ENCODE data around the gene CDK11B. TPM values are rescaled to one million over a fixed set of nuclear protein-coding genes. Genes with fewer than 3 reads are reported as not detected.

The CDK11B gene
- total RNA-seq, 1 experiment from 2014 or later, result 38.6 TPM

DNA sequence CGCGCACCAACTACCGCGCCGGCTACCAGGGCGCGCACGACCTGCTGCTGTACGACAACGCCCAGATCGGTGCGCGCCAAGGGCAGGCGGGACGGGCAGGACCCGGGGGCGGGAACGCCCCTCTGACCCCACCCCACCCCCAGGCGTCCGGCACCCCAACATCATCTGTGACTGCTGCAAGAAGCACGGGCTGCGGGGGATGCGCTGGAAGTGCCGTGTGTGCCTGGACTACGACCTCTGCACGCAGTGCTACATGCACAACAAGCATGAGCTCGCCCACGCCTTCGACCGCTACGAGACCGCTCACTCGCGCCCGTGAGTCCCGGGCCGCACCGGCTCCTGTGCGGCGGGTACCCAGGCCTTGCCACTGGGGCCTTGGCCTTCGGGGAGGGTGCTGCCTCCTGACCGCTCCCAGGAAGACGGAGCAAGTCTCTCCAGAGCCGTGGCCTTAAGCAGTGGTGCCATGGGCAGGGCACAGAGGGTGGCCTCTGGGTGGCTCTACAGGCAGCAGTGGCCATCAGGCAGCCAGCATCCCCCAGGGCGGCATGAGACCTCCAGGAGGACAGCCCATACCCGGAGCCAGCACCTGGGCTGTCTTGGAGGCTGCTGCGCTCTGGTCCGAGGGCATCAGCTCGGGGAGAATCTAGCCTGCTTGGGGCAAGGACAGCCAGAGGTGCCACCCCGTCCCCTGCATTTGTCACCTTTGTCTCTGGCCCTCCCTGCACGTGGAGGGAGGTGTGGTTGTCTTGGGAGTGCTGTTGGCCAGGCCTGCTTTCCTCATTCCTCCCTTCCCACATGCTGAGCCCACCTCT, 35.0 kb downstream of the CDK11B start:
- no TSS peak for BruUV-seq (replicated peaks)
- no peaks in the 10 kb centered on the region for H3K9me2 ChIP-seq (replicated peaks; ENCODE audit: low read length)
- no peak overlapping the region for H3K4me3 ChIP-seq (ENCODE audit: low read length)
- H4K20me1 ChIP-seq (ENCODE audit: low read length), result peaks cover 4% of the 10 kb centered on the region; the same call in 1 of the 2 replicates
- no peak overlapping the region for H3K9ac ChIP-seq (ENCODE audit: low read length)
- intact Hi-C loops (cut with micrococcal nuclease), result no loop called here
- DNase-seq (no peak), ATAC-seq (no peak)
- POLR2A ChIA-PET (ENCODE audit: unreplicated experiment), result no interaction called here
- H2AFZ ChIP-seq (ENCODE audit: low read length), result no peak overlapping the region
- H3K36me3 ChIP-seq (ENCODE audit: low read depth, low read length), result no peaks in the 10 kb centered on the region
- CTCF ChIA-PET, result no interaction called here
- TF ChIP-seq CTCF (conservative IDR thresholded peaks at IDR 0.05; ENCODE audit: low read depth, low read length) (no peak), EZH2phosphoT487 (IDR thresholded peaks at IDR 0.05; ENCODE audit: borderline replicate concordance, low read length) (no peak), EZH2 (IDR thresholded peaks at IDR 0.05; ENCODE audit: low read length, unreplicated experiment) (no peak)
- H3F3A ChIP-seq (ENCODE audit: low read length, unreplicated experiment), result no peaks in the 10 kb centered on the region
- H3K4me1 ChIP-seq (ENCODE audit: insufficient read depth, low read length), result no peaks in the 10 kb centered on the region
- no peaks in the 10 kb centered on the region for H3K27me3 ChIP-seq (ENCODE audit: low read length)
- H3K27ac ChIP-seq (ENCODE audit: low read length), result no peak overlapping the region
- no peak overlapping the region for H3K4me2 ChIP-seq (ENCODE audit: low read length)
- H3K79me2 ChIP-seq (ENCODE audit: low read length), result no peaks in the 10 kb centered on the region
- H3K9me3 ChIP-seq (ENCODE audit: low read length), result no peaks in the 10 kb centered on the region

DNA sequence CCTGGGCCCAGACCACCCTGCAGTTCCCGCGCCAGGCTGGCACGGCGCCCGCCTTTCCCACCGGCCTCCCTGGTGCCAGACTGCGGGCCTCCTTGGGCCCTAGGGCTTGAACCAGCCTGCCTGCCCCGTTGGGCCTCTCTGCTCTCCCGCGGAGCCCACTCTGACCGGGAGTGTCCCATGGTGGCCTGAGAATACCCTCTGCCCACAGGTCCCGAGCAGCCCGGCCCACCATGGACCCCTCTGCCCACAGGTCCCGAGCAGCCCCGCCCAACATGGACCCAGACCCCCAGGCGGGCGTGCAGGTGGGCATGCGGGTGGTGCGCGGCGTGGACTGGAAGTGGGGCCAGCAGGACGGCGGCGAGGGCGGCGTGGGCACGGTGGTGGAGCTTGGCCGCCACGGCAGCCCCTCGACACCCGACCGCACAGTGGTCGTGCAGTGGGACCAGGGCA, 35.6 kb downstream of the CDK11B start:
- Histone ChIP-seq H3K9ac (ENCODE audit: low read length) (no peak overlapping the region), H2AFZ (ENCODE audit: low read length) (no peak overlapping the region), H3F3A (ENCODE audit: low read length, unreplicated experiment) (no peaks in the 10 kb centered on the region), H3K36me3 (ENCODE audit: low read depth, low read length) (no peaks in the 10 kb centered on the region), H3K4me3 (ENCODE audit: low read length) (no peak overlapping the region), H3K4me1 (ENCODE audit: insufficient read depth, low read length) (no peaks in the 10 kb centered on the region), H3K27ac (ENCODE audit: low read length) (no peak overlapping the region), H3K4me2 (ENCODE audit: low read length) (no peak overlapping the region), H3K9me2 (replicated peaks; ENCODE audit: low read length) (no peaks in the 10 kb centered on the region), H3K79me2 (ENCODE audit: low read length) (no peaks in the 10 kb centered on the region), H4K20me1 (ENCODE audit: low read length) (peaks cover 4% of the 10 kb centered on the region; the same call in 1 of the 2 replicates), H3K27me3 (ENCODE audit: low read length) (no peaks in the 10 kb centered on the region), H3K9me3 (ENCODE audit: low read length) (no peaks in the 10 kb centered on the region)
- ChIA-PET POLR2A (ENCODE audit: unreplicated experiment) (no interaction called here), CTCF (no interaction called here)
- ATAC-seq, result no peak
- TF ChIP-seq EZH2phosphoT487 (IDR thresholded peaks at IDR 0.05; ENCODE audit: borderline replicate concordance, low read length) (no peak), EZH2 (IDR thresholded peaks at IDR 0.05; ENCODE audit: low read length, unreplicated experiment) (no peak), CTCF (conservative IDR thresholded peaks at IDR 0.05; ENCODE audit: low read depth, low read length) (no peak)
- intact Hi-C loops (cut with micrococcal nuclease), result no loop called here
- no peak for DNase-seq
- BruUV-seq (replicated peaks), result no TSS peak

DNA sequence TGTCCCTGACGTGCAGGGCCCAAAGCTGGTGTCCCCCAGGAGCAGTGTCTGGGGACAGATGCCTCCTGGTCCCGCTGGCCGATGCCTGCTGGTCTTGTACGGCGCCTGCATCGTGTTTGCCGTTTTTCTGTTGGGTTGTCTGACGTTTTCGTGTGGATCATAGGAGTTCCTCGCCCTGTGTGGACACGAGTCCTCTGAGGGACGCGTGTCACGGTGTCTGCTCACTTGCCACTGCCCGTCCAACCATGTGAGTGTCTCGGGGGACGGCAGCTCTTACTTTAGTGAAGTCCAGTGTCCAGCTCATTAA, 36.1 kb downstream of the CDK11B start:
- BruUV-seq (replicated peaks), result no TSS peak
- TF ChIP-seq EZH2phosphoT487 (IDR thresholded peaks at IDR 0.05; ENCODE audit: borderline replicate concordance, low read length) (no peak), CTCF (conservative IDR thresholded peaks at IDR 0.05; ENCODE audit: low read depth, low read length) (no peak)
- peaks cover 4% of the 10 kb centered on the region for H3K79me2 ChIP-seq (ENCODE audit: low read length)
- peaks cover 5% of the 10 kb centered on the region; the same call in 1 of the 2 replicates for H4K20me1 ChIP-seq (ENCODE audit: low read length)
- POLR2A ChIA-PET (ENCODE audit: unreplicated experiment), result no interaction called here
- no peaks in the 10 kb centered on the region for H3K9me3 ChIP-seq (ENCODE audit: low read length)
- DNase-seq (no peak), ATAC-seq (no peak)
- no peaks in the 10 kb centered on the region; the same call in 1 of the 2 replicates for H3K36me3 ChIP-seq (ENCODE audit: low read depth, low read length)
- CTCF ChIA-PET, result no interaction called here
- H3F3A ChIP-seq (ENCODE audit: low read length, unreplicated experiment), result no peaks in the 10 kb centered on the region
- H3K9me2 ChIP-seq (replicated peaks; ENCODE audit: low read length), result no peaks in the 10 kb centered on the region
- no peak overlapping the region for H3K4me3 ChIP-seq (ENCODE audit: low read length)
- H2AFZ ChIP-seq (ENCODE audit: low read length), result no peak overlapping the region
- intact Hi-C loops (cut with micrococcal nuclease), result no loop called here
- no peaks in the 10 kb centered on the region for H3K27me3 ChIP-seq (ENCODE audit: low read length)
- no peak overlapping the region for H3K27ac ChIP-seq (ENCODE audit: low read length)
- 0 out of 2 replicates have a peak, but pooled peaks cover under 1% of the 10 kb centered on the region for H3K4me1 ChIP-seq (ENCODE audit: insufficient read depth, low read length)
- no peak overlapping the region for H3K4me2 ChIP-seq (ENCODE audit: low read length)
- no peak overlapping the region for H3K9ac ChIP-seq (ENCODE audit: low read length)

Measured in PC-3 (cell line).